NCI-H2227 (cell line): ENCODE results near the gene ZNF143.
"Not testable (repeated sequence)": the region's sequence is repeated elsewhere in the genome, so short reads cannot be mapped to it uniquely, and the experiment has no call there.

Experiments
- DNase-seq: peaks from one replicate; lab custom pipeline; 2025; ENCODE audit not compliant: unreplicated experiment; lab: John Stamatoyannopoulos, UW

Gene ZNF143

DNA sequence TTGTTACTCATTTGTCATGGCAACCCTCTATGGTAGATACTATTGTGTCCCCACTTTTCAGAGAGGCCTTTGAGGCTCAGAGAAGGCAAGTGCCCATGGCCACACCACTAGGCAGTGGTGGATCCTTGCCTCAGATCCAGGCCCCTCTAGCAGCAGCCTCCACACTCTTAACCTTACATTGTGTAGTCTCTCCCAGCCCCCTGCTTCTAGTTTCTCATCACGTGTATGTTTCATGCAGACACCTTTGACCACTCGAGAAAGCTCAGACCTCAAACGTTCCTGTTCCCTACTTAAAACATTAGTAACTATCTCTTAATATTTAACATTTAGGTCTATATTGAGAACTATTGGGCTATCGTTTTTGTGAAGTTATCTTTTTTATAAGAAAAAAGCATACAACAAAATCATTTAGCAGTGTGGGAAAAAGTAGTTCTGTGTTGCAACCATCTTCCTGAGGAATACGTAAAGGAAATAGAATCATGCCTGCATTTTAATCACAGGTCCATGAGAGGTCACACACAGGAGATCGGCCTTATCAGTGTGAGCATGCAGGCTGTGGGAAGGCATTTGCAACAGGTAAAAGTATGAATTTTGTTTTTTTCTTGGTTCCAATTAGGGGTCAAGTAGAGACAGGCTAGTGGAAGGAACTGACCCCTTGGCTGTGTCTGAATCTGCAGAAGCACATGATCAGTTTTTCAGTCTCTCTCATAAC lies 35.1 kb downstream of the ZNF143 start:
- no peak for DNase-seq

DNA sequence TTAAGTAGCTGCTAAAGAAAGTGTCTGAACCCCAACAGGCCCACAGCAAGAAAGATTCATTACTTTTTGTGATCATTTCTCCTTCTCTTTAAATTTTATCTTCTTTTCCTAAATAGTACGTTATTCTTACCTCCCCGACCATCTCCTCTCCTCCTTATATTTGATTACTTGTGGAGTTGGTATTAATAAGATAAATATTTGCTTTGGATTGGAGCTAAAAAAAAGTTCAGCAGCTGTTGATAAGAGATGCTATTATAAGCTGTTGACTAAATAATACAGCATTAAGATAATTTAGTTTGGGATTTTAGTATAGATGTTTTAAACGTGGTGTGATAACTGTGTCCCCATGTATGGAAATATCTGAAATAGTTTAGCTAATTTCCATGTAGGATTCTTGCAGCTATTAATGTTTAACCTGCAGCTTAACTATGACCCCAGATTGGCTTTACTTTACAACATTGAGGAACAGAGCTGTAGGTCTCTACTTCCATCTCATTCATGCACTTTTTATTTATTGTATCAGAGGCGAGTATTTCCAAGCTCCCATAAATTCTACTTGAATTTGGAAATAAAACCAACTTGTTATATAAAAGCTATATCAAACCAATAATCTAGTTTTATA lies 37.8 kb downstream of the ZNF143 start:
- DNase-seq, result no peak

DNA sequence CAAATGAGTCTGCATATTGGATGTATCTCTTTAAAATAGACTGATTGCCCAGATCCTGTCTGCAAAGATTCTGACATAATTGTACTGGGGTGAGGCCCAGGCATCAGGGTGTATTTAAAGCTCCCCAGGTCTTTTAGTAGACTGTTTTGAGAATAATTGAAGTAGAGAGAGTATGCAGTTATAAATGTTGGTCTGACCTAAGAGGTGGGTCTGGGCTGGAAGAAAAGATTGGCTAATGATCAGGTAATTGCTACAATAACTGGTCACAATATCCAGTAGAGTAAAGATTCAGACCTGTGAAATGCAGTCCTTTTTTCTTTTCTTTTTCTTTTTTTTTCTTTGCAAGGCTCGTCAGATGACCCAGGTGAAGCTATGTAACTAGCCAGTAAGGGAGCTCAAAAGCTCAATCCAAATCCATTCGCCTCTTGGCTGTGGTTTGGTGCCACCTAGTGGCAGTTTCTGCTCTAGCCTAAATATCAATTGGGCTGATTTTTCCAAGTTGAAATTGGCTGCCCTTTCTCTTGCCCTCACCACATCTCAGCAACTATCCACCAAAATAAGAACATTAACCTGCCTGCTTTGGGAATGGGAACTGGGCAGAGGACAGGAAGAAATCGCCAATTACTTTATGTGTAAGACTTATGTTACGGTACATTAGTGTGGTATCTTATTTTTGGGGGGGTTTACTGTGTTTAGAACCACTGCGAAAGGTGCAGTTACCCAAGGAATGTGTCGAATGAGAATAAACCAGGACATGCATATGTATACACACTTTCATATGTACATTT lies 45.9 kb downstream of the ZNF143 start:
- DNase-seq, result peak; percentile 88

DNA sequence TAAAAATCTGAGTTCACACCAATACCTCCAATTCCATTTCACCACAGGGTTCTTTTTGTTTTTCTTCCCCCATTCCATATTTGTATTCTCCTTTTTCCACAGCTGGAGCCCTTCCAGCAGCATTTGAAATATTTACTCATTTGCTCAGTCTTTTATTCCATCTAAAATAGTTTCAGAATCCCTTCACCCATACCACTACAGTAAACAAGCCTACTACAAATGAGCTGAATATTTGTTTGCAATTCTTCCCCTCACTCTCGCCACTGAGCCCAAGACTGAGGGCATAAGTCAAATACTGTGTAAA lies 46.4 kb downstream of the ZNF143 start:
- DNase-seq, result no peak

DNA sequence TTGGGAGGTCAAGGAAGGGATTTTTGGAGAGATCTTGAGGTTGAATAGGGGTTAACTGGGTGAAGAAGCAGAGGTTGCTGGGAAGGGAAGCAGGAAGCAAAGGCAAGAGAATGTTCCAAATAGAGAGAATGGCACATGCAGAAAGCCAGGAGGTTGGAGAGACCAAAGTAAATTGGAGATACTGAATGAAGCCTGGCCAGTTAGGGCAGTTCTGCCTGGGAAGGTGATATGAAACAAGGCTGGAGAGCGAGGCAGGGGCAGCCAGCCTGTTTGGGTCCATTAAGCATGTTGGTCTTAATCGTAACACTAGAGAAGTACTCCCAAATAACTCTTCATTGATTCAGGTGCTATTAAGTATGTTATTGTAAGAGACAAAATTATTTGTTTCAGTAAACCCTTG lies 48.2 kb downstream of the ZNF143 start:
- DNase-seq, result no peak

DNA sequence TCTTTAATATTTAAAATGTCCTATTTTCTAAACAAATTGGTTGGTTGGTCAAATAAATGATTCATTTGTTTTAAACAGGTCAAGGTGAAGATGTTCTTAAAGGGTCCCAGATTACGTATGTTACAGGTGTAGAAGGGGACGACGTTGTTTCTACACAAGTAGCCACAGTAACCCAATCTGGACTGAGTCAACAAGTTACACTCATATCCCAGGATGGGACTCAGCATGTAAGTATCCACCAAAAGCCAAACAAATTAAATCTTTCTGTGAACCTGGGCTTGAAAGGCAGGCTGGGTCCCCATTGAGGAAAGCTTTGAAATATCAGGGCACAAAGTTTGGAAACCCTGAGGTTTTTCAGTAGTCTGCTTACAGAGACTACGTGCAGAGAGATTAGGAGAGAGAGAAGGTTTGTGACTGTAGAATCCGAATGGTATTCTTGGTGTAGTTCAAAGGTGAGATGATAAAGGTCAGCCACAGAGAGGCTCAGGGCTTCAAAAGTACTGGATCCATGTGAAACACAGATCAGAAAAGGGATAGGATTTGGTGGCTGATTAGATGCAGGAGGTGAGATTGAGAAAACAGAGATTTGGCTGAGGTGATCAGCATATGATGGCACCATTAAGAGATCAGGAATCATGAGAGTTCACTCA lies 51.7 kb downstream of the ZNF143 start:
- no peak for DNase-seq

DNA sequence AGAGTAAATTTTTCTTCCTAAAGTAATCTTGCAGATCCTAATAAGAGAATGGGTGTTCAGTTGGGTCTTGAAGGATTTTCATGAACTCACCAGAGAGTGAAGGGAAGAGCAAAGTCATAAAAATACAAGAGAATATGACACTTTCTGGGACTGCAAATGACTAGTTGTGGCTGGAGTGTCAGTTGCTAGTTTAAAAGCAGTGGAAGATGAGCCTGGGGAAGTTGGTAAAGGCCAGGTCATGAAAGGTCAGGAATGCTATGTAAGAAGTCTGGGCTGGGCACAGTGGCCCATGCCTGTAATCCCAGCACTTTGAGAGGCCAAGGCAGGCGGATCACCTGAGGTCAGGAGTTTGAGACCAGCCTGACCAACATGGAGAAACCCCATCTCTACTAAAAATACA lies 53.8 kb downstream of the ZNF143 start:
- DNase-seq, result not testable (repeated sequence)

DNA sequence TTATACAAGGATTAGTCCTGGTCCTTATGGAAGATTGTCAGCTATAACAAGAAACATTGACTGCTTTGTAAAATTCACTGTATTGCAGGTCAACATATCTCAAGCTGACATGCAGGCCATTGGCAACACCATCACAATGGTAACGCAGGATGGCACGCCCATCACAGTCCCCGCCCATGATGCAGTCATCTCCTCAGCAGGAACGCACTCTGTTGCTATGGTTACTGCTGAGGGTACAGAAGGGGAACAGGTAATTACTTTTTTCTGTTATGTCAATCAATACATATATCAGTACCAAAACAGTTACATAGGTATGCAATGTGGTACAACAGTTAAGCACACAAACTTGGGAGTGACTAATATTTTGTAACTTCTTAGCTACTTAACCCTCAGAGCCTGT lies 55.3 kb downstream of the ZNF143 start:
- peak; percentile 69 for DNase-seq

DNA sequence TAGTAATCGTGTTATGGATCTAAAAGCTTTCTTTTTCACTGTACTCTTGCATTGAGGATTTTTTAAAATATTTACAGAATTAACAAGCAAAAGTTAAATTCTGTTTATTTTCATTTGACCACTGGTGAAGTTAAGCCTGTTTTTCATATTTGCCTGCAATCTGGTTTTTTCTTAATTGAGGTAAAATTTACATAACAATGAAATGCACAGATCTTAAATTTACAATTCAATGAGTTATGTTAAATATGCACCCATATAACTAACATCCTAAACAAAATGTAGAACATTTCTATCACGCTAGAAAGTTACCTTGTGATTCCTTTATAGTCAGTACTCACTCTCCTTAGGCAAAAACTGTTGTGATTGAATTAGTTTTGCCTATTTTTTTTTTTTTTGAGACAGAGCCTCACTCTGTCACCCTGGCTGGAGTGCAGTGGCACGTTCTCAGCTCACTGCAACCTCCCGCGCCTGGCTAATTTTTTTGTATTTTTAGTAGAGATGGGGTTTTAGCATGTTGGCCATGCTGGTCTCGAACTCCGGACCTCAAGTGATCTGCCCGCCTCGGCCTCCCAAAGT lies 58.1 kb downstream of the ZNF143 start:
- no peak for DNase-seq

DNA sequence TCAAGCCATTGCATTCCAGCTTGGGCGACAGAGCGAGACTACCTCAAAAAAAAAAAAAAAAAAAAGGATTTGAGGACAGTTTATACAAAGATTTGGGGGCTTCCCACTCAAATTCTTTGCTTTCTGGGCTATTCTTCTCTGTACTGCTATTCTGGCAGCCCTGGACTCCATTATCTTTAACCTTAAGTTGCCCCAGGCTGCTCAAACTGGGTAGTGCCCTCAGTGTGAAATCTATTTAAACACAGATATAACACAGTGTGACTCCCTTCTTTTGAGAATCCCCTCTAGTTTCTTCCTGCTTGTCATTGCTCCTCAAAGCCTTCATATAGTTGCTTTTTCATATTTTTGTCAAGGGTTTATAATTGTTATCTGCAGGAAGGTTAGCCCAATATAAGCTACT lies 63.2 kb downstream of the ZNF143 start:
- no peak for DNase-seq

DNA sequence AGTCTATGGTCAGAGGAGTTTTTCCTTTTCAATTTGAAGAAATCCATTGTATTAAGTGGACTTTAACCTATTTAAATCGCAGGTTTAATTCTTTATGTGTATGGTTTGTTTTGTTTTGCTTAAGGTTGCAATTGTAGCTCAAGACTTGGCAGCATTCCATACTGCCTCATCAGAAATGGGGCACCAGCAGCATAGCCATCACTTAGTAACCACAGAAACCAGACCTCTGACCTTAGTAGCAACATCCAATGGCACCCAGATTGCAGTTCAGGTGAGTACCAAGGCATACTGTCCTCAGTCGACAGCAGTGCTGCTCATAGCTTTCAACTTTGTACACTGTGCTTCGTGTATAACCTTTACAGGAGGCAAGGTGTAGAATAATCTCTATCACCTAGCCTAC lies 64.3 kb downstream of the ZNF143 start:
- peak; percentile 70 for DNase-seq

DNA sequence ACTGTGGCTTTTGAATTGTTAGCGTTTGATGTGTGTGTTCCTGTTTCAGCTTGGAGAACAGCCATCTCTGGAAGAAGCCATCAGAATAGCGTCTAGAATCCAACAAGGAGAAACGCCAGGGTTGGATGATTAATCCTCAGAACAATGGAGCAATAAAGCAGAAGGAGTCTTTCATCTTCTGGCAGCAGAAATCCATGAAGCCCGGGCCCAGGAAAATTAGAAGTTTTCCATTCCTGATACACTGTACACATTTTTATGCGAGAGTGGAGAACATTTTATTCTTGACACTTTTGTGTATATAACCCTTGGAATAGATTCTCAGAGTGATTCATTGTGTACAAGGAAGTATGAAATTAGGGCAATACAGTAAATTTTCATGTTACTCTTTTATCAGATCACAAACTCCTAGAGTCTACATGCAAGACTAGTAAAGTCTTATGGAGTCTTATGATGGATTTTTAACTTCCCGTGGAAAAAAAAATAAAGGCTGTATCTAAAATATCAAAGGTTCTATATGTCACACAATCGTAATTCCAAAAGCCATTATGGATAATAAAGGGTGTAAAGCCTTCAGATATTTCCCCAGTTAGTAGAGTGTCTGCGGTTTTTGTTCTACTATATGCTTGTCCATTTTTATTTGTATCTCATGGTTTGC lies 66.8 kb downstream of the ZNF143 start:
- no peak for DNase-seq

DNA sequence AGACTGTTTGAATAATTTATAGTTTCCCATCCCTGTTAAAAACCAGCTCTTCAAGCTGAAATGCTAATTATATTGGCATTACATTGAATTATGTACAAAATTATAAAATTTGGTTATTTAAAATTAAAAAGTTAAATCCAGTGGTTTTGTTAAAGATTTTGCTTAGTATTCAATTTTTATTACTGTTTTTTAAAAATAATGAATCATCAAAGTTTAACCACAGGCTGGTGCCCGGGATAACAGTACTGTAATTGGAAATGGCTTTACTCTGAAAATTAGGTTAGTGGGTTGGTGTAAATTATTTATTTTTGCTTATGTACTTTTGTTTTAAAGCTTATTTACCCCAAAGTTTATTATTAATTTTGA lies 67.3 kb downstream of the ZNF143 start:
- DNase-seq, result no peak

DNA sequence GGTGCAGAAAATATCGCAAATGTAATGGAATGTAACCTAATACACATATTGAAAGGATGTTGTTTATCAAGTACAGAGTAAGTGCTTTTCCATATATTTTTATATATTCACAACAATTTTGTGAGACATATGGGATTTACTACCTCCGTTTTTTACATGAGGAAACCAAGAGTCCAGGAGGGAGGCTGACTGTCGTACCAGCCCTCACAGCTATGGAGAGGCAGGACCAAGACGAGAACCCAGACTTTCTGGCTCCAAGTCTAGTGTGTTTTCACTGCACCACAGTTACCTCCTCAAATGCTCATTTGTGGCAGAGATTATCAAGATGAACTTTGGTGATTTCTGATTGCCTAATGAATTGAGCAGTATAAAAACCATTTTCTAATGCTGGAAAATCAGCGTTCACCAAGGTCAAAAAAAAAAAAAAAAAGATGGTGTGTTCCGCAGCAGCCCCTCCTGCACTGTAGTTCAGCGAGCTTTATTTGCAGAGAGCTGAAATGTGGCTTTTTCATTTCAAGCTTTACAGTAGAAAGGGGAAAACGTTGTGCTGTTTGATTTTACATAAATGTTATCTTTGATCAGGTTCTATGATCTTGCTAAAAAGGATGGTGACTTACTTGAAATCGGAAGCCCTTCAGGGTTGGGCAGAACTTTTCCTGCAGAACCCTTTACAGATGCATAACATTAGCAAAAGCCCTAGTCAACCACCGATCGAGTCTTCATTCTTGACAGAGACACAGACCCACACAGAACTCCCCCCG lies 67.9 kb downstream of the ZNF143 start:
- DNase-seq, result peak; percentile 33

DNA sequence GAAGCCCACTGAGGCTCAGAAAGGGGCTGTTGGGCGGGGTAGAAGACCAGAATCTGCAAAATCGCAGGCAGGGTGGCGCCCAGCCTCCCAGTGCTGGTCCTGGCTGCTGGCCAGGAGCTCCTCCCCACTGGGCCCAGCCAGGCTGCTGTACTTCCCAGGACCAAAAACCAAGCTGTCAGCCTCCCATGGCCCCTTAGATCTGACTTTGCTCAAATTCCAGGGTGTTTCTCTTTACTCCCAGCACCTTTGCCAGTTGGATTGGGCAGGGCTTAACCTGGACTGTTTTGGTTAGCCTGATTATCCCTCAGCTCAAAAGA lies 68.5 kb downstream of the ZNF143 start:
- peak; percentile 45 for DNase-seq

DNA sequence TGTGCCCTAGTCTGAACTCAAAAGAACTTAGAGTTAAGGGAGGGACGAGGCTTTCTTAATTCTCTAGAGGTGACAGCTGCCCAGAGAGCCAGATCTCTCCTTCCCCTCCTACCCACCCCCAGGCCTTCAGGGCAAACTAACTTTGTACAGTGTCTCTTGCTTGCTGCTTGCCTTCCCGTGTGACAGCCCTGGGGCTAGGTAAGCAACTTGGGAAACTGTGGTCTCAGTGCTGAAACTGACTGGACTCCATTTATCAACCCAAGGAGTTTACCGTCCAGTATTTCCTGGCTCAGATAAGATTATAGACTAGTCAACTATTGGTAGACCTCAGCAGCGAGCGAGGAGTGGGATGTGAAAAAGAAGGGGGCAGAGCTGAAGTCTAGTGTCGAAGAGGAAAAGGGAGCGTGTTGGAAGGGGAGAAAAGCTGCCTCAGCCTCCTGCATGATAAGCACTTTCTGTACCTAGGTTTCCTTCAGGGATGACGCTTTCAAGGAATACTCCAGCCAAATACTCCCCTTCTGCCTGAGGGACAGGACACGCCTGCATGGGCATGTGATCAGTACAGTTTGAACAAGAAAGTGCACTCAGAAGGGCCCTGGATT lies 69.3 kb downstream of the ZNF143 start:
- DNase-seq, result no peak

DNA sequence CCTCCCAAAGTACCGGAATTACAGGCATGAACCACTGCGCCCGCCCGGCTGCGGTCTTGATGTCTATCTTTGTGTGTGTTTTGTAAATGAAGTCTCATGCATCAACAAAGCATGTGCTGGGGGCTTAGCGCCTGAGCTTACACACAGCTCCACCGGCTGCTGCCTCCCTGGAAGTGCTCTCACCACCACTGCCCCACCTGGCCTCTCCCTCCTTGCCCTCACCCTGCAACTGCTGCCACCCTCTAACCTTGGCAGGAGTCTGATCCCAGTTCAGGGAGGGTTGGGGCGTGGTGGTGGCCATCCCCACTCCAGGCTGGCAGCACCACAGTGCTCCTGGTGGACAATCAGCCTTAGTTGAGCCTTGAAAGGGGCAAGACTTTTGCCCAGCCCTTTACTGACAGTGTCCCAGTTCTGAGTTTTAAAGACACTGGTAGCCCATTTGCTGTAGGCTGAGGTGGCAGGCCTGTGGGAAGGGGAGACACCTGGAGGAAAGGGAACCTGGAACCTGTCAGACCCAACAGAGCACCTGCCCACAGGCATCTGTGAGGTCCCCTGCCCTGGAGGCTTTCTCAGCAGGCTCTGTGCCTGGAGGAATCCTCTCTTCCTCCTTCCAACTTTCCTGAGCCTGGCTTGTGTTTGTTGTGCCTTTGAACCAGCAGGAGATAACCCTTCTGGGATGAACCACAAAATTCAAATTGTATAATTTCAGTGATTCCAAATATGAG lies 70.3 kb downstream of the ZNF143 start:
- DNase-seq, result no peak

DNA sequence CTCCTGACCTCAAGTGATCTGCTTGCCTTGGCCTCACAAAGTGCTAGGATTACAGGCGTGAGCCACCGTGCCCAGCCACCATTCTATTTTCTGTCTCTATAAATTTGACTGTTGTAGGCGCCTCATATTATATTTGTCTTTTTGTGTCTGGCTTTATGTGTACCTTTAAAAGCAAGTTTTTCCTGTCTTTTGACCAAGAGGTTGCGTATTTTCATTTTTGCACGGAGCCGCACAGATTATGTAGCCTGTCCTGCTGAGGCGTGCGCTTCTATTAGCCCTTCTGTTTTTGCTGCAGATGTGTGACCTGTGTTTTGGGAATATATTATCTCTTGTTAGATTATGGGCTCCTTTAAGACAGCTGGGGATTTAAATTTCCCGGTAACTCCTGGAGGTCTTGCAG lies 72.2 kb downstream of the ZNF143 start:
- DNase-seq, result no peak

DNA sequence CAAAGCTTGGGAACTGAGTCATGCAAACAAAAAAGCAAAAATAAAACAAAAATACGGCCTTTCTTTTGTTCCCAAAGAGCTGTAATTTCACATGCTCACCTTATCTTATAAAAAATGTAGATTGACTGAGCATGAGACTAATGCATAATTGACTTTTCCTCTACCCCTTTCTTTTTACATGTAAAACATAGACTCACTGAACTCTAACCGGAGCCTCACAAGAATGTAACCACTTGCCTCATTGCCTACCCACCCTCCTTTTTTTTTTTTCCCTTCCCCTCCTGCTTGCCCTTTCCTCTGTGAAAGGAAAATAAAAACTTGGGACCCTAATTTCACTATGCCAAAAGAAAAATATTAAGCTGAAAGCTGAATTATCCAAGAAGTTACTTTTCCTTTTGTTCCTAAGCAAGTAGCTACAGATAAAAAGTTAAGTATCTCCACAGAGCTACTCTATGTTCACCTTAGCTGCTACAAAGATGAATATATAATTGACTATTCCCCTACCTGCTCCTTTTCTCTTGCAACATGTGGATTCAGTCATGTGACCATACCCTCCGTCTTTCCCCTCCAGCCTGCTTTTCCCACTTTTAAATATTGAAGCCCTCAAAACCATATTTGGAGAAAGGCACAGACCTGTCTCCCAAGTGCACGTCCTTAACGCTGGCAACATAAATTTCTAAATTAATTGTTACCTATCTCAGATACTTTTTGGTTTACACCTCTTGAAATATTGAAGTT lies 73.1 kb downstream of the ZNF143 start:
- no peak for DNase-seq
